ENCODE data around the gene EVI5.

EVI5 gene

GRCh38 chr1:92505015-92505692 is 279.8 kb downstream of the EVI5 start:
- H3K27me3 ChIP-seq (ENCODE audit: insufficient read depth, insufficient read length): no peaks in the 10 kb centered on the region
- no peak overlapping the region for H3K9ac ChIP-seq (ENCODE audit: insufficient read length, low read depth)
- no peak for DNase-seq (ENCODE audit: low read depth, low spot score)
- no peak for TF ChIP-seq YY1 (IDR thresholded peaks at IDR 0.05; ENCODE audit: insufficient read depth, insufficient read length)
- no peak for TF ChIP-seq SUZ12 (IDR thresholded peaks at IDR 0.05; ENCODE audit: extremely low read depth, insufficient read depth, insufficient read length)
- no peak for TF ChIP-seq ZNF274 (IDR thresholded peaks at IDR 0.05; ENCODE audit: low read depth, low read length)
- H3K4me3 ChIP-seq (ENCODE audit: insufficient read length, low read depth): no peak overlapping the region
- no peaks in the 10 kb centered on the region for H3K4me1 ChIP-seq (ENCODE audit: insufficient read depth, insufficient read length)
- no peaks in the 10 kb centered on the region for H3K9me3 ChIP-seq (ENCODE audit: insufficient read depth, low read length)
- no peaks in the 10 kb centered on the region for H3K36me3 ChIP-seq (ENCODE audit: insufficient read depth, insufficient read length, low read length)

GRCh38 chr1:92504291-92505014 is 280.5 kb downstream of the EVI5 start:
- no peaks in the 10 kb centered on the region for H3K36me3 ChIP-seq (ENCODE audit: insufficient read depth, insufficient read length, low read length)
- H3K9ac ChIP-seq (ENCODE audit: insufficient read length, low read depth): no peak overlapping the region
- TF ChIP-seq YY1 (IDR thresholded peaks at IDR 0.05; ENCODE audit: insufficient read depth, insufficient read length): no peak
- TF ChIP-seq SUZ12 (IDR thresholded peaks at IDR 0.05; ENCODE audit: extremely low read depth, insufficient read depth, insufficient read length): no peak
- TF ChIP-seq ZNF274 (IDR thresholded peaks at IDR 0.05; ENCODE audit: low read depth, low read length): no peak
- no peaks in the 10 kb centered on the region for H3K9me3 ChIP-seq (ENCODE audit: insufficient read depth, low read length)
- H3K27me3 ChIP-seq (ENCODE audit: insufficient read depth, insufficient read length): no peaks in the 10 kb centered on the region
- H3K4me1 ChIP-seq (ENCODE audit: insufficient read depth, insufficient read length): no peaks in the 10 kb centered on the region
- H3K4me3 ChIP-seq (ENCODE audit: insufficient read length, low read depth): no peak overlapping the region
- DNase-seq (ENCODE audit: low read depth, low spot score): no peak

- DNase-seq (ENCODE audit: low read depth, low spot score): no peak
- Histone ChIP-seq H3K9ac (ENCODE audit: insufficient read length, low read depth) (no peak overlapping the region), H3K9me3 (ENCODE audit: insufficient read depth, low read length) (no peaks in the 10 kb centered on the region), H3K4me1 (ENCODE audit: insufficient read depth, insufficient read length) (no peaks in the 10 kb centered on the region), H3K4me3 (ENCODE audit: insufficient read length, low read depth) (no peak overlapping the region), H3K27me3 (ENCODE audit: insufficient read depth, insufficient read length) (no peaks in the 10 kb centered on the region), H3K36me3 (ENCODE audit: insufficient read depth, insufficient read length, low read length) (no peaks in the 10 kb centered on the region)
- TF ChIP-seq SUZ12 (IDR thresholded peaks at IDR 0.05; ENCODE audit: extremely low read depth, insufficient read depth, insufficient read length) (no peak), YY1 (IDR thresholded peaks at IDR 0.05; ENCODE audit: insufficient read depth, insufficient read length) (no peak), ZNF274 (IDR thresholded peaks at IDR 0.05; ENCODE audit: low read depth, low read length) (no peak)
These were observed 281.0 kb downstream of the EVI5 start for GRCh38 chr1:92503926-92504285.

- H3K4me1 ChIP-seq (ENCODE audit: insufficient read depth, insufficient read length): no peaks in the 10 kb centered on the region
- H3K27me3 ChIP-seq (ENCODE audit: insufficient read depth, insufficient read length): no peaks in the 10 kb centered on the region
- TF ChIP-seq SUZ12 (IDR thresholded peaks at IDR 0.05; ENCODE audit: extremely low read depth, insufficient read depth, insufficient read length) (no peak), YY1 (IDR thresholded peaks at IDR 0.05; ENCODE audit: insufficient read depth, insufficient read length) (no peak), ZNF274 (IDR thresholded peaks at IDR 0.05; ENCODE audit: low read depth, low read length) (no peak)
- H3K9ac ChIP-seq (ENCODE audit: insufficient read length, low read depth): no peak overlapping the region
- no peak overlapping the region for H3K4me3 ChIP-seq (ENCODE audit: insufficient read length, low read depth)
- H3K9me3 ChIP-seq (ENCODE audit: insufficient read depth, low read length): no peaks in the 10 kb centered on the region
- DNase-seq (ENCODE audit: low read depth, low spot score): no peak
- no peaks in the 10 kb centered on the region for H3K36me3 ChIP-seq (ENCODE audit: insufficient read depth, insufficient read length, low read length)
These were observed 281.6 kb downstream of the EVI5 start for GRCh38 chr1:92503043-92503925.

GRCh38 chr1:92502247-92502646 is 282.7 kb downstream of the EVI5 start:
- Histone ChIP-seq H3K9ac (ENCODE audit: insufficient read length, low read depth) (no peak overlapping the region), H3K4me1 (ENCODE audit: insufficient read depth, insufficient read length) (no peaks in the 10 kb centered on the region), H3K27me3 (ENCODE audit: insufficient read depth, insufficient read length) (no peaks in the 10 kb centered on the region), H3K9me3 (ENCODE audit: insufficient read depth, low read length) (no peaks in the 10 kb centered on the region), H3K4me3 (ENCODE audit: insufficient read length, low read depth) (no peak overlapping the region), H3K36me3 (ENCODE audit: insufficient read depth, insufficient read length, low read length) (no peaks in the 10 kb centered on the region)
- TF ChIP-seq SUZ12 (IDR thresholded peaks at IDR 0.05; ENCODE audit: extremely low read depth, insufficient read depth, insufficient read length) (no peak), YY1 (IDR thresholded peaks at IDR 0.05; ENCODE audit: insufficient read depth, insufficient read length) (no peak), ZNF274 (IDR thresholded peaks at IDR 0.05; ENCODE audit: low read depth, low read length) (no peak)
- no peak for DNase-seq (ENCODE audit: low read depth, low spot score)

- Histone ChIP-seq H3K36me3 (ENCODE audit: insufficient read depth, insufficient read length, low read length) (no peaks in the 10 kb centered on the region), H3K9ac (ENCODE audit: insufficient read length, low read depth) (no peak overlapping the region), H3K4me1 (ENCODE audit: insufficient read depth, insufficient read length) (no peaks in the 10 kb centered on the region), H3K9me3 (ENCODE audit: insufficient read depth, low read length) (no peaks in the 10 kb centered on the region), H3K27me3 (ENCODE audit: insufficient read depth, insufficient read length) (no peaks in the 10 kb centered on the region), H3K4me3 (ENCODE audit: insufficient read length, low read depth) (no peak overlapping the region)
- TF ChIP-seq ZNF274 (IDR thresholded peaks at IDR 0.05; ENCODE audit: low read depth, low read length): no peak
- no peak for DNase-seq (ENCODE audit: low read depth, low spot score)
These were observed 284.4 kb downstream of the EVI5 start for GRCh38 chr1:92500552-92500951.
